GM12801 (cell line): ENCODE measurements around the gene TTC7B.

Experiments used
- TF ChIP-seq, protein P1 (sequence below): IDR thresholded peaks from one replicate; pipeline ENCODE4 v1.5.1; 2011; ENCODE audit warnings: control low read depth; ENCODE audit not compliant: insufficient read length; ENCODE audit errors: extremely low read depth

The TTC7B gene

DNA sequence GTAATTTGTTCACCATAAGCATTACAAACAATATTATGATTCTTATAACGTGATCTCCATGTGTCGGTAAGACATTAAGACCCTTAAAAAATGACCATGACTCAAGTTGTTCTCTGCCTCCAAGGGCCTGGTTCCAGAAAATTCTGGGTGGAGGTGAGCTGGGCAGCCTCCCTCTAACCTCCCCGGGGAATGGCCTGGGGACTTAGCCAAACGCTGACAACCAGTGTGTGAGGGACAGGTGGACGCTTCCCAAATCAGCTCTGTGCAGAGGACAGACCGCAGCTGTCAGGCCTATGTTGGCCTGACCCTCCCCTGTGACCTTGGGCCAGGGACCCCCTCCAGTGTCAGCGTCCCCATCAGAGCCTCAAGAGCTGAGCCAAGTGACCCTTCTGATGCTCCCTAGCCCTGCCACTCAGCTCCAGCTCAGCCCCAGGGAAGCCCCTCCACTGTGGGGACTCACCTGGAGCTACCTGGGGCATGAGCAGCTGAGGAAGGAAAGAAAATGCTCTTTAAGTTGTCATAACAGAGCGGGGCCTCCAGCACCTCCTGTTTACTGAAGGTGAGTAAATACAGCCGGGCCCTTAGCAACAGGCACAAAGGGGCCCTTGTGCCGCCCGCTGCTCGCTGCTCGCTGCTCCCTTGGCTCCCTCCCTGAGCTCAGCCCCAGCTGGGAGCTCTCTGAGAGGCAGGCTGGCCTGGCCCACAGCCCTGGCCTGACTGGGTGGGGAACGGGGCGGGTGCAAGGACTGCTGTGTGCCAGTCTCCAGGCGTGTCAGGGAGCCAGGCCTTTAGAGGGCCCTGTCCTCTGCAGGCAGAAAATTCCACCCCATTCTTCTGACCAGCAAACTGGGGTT, 302.8 kb downstream of the TTC7B start:
- TF ChIP-seq, protein P1, sequence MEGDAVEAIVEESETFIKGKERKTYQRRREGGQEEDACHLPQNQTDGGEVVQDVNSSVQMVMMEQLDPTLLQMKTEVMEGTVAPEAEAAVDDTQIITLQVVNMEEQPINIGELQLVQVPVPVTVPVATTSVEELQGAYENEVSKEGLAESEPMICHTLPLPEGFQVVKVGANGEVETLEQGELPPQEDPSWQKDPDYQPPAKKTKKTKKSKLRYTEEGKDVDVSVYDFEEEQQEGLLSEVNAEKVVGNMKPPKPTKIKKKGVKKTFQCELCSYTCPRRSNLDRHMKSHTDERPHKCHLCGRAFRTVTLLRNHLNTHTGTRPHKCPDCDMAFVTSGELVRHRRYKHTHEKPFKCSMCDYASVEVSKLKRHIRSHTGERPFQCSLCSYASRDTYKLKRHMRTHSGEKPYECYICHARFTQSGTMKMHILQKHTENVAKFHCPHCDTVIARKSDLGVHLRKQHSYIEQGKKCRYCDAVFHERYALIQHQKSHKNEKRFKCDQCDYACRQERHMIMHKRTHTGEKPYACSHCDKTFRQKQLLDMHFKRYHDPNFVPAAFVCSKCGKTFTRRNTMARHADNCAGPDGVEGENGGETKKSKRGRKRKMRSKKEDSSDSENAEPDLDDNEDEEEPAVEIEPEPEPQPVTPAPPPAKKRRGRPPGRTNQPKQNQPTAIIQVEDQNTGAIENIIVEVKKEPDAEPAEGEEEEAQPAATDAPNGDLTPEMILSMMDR: no peak

DNA sequence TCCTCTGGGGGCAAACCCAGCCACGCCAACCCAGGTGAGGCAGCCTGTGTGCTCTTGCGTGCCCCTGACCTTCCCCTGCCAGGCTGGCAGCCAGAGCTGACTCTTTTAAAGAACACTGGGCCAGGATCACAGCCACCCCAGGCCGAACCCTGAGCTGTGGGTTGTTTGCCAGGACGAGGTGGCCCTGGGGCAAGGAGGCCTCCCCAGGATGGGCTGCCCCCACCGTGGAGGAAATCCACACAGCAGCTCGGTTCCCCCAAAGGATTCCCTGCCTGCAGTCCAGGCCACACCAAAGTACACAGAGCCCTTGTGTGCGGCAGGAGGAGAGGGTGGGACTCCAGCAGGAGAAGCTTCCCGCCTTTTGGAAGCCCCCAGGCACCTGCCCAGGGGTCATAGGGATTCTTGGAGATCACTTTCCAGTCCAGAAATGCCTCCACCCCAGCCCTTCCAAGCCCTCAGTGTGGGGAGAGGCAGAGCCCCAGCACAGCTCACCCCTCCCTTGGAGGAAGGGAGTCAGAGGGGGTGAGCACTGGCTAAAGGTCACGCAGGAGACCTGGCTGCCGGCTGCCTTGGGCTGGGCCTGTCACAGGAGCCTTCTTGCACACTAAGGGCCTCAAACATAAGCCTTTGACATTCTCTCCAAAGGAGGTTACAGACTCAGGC, 303.8 kb downstream of the TTC7B start:
- TF ChIP-seq, protein P1: no peak

GRCh38 chr14:90511795-90512328, 304.4 kb downstream of the TTC7B start:
- TF ChIP-seq, protein P1: no peak

DNA sequence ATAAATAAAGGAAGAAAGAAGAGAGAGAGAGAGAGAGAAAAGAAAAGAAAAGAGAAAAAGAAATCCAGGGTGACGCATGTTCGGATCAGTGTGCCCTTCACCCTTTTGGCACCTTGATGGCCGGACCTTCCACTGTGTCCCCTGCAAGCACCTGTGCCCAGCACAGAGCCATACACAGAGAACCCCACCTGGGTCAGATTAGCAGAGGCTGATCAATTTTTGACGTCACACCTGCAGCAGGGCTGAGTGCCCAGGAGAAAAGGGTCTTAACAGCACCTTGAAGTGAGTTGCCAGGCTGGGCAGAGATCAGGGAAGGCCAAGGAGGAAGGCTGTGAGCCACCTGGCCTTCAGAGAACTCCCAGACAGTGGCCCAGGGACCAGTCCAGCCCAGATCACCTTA, 305.0 kb downstream of the TTC7B start:
- TF ChIP-seq, protein P1: no peak

DNA sequence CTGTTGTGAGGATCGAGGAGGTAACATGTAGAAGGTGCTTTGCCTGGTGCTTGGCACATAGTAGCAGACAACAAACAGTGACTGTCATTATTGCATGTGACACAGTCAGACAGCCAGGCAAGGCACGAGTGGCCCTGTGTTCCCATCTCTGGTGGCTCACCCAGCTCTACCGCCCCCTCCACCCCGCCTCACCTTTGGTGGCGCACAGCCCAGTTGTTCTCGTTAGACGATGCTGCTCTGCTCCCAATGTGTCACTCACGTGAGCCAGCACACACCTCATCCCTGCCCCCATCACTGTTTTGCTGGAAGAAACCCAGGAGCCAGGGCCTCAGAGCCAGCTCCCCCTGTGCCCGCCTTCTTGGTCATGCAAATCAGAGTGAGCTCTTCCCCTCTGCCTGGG, 306.1 kb downstream of the TTC7B start:
- TF ChIP-seq, protein P1: no peak

- TF ChIP-seq, protein P1: no peak
These were observed 306.8 kb downstream of the TTC7B start for GRCh38 chr14:90509403-90509802.

DNA sequence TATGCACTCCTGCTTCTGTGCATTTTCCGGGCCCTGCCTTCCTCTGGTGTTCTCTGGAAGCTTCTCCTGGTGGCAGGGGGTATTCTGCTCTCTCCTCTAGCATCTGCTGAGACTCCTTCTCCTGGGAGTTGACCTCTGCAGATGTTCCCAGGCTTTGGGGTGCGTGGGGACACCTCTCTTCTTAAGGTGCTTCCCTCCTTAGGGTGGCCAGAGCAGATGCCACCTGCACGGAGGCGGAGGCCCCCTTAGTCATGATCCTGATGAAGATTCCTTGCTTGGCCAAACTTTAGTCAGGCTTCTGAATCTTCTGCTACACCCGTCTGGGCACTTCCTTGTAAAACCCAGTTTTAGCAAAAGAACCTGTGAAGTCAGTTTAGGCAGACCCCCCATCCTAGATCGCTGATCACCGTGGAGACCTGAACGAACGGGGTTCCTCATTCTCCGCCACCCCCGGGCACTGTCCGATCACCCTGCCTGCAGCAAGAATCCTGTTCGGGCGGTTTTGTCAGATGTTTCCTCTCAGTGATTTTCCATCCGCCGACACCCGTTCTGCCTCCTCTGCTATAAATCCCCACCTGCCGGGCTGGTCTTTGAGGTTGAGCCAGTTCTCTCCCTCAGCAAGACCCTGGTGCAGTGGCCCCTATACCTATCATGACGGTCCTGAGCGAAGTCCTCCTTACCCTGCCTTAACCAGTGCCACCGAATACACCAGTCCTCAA, 307.5 kb downstream of the TTC7B start:
- TF ChIP-seq, protein P1: no peak
